A549 (cell line): ENCODE measurements around the gene CRK. TPM values are rescaled to one million over a fixed set of nuclear protein-coding genes. Genes with fewer than 3 reads are reported as not detected.

ENCODE experiments used
- ATAC-seq, 2 experiments: fragments of 200-7000 bp in 1 of 2; fragments of >200 bp in 1 of 2; cut with Nextera tagmentation in 1 of 2; cut with Tn5 transposase in 1 of 2; 3 replicates each; pipeline versions ENCODE4 v1.8.0 to v1.9.1; 2018 to 2020; ENCODE audit warnings: mild to moderate bottlenecking in 1 of 2, moderate library complexity in 1 of 2
- CTCF ChIA-PET: fragments of 300-600 bp; sonication (Branson Sonifier 250); formaldehyde crosslinking; extraction: SDS; loops from one replicate; lab custom pipeline; 2021; ENCODE audit warnings: antibody characterized with exemption, inconsistent platforms; lab: Yijun Ruan, JAX
- POLR2A ChIA-PET: fragments of 350-600 bp; formaldehyde crosslinking; extraction: SDS; loops from one replicate; lab custom pipeline; 2021; ENCODE audit warnings: antibody characterized with exemption, inconsistent platforms; lab: Yijun Ruan, JAX
- DNase-seq, 2 experiments: peaks; one replicate each; pipeline versions ENCODE4 v3.0.0 to v3.0.0-alpha.2; 2011 to 2016; ENCODE audit warnings: low read depth in 1 of 2, low spot score in 1 of 2
- FAIRE-seq: peaks from 2 replicates; lab custom pipeline; 2011; peaks lifted over from hg19 to GRCh38; lab: Jason Lieb, UNC
- H3K27ac ChIP-seq, 2 experiments: fragments of >200 bp; sonication (Bioruptor Twin); formaldehyde crosslinking; 3 replicates each; pipeline ENCODE4 v1.5.1; 2016 to 2017
- H3K4me1 ChIP-seq: fragments of >200 bp; sonication (Bioruptor Twin); formaldehyde crosslinking; 3 replicates; pipeline ENCODE4 v1.6.1; 2016
- H3K4me2 ChIP-seq: fragments of >200 bp; sonication (Bioruptor Twin); formaldehyde crosslinking; 3 replicates; pipeline ENCODE4 v1.6.1; 2016
- H3K4me3 ChIP-seq: fragments of >200 bp; sonication (Bioruptor Twin); formaldehyde crosslinking; 3 replicates; pipeline ENCODE4 v1.5.1; 2016
- H3K9me3 ChIP-seq: fragments of >200 bp; sonication (Bioruptor Twin); formaldehyde crosslinking; 3 replicates; pipeline ENCODE4 v1.6.1; 2016
- CBX2 ChIP-seq: fragments of 200-600 bp; sonication (generic); IDR thresholded peaks from 2 replicates; pipeline ENCODE4 v1.6.1; 2016; ENCODE audit warnings: low read depth, mild to moderate bottlenecking, borderline replicate concordance
- EHMT2 ChIP-seq: fragments of 200-600 bp; sonication (generic); IDR thresholded peaks from 2 replicates; pipeline ENCODE4 v1.6.1; 2016; ENCODE audit warnings: antibody characterized with exemption, low read depth, mild to moderate bottlenecking, moderate library complexity
- FOSL2 ChIP-seq, 2 experiments: fragments of 450-650 bp in 1 of 2; fragments of >200 bp in 1 of 2; sonication (Bioruptor Twin) in 1 of 2; formaldehyde crosslinking; IDR thresholded peaks; 2 replicates each; pipeline versions ENCODE4 v1.5.0 to v1.6.1; 2016 to 2020; ENCODE audit warnings: mild to moderate bottlenecking in 1 of 2, moderate library complexity in 1 of 2
- FOXS1 ChIP-seq: fragments of 250-450 bp; sonication (Bioruptor Pico); IDR thresholded peaks from 2 replicates; pipeline ENCODE4 v1.5.0; 2020; ENCODE audit warnings: mild to moderate bottlenecking, moderate library complexity
- HMGXB4 ChIP-seq: fragments of 250-450 bp; sonication (Bioruptor Pico); IDR thresholded peaks from 2 replicates; pipeline ENCODE4 v1.5.0; 2021; ENCODE audit warnings: mild to moderate bottlenecking, moderate library complexity, borderline replicate concordance
- HOXA7 ChIP-seq: fragments of 250-450 bp; sonication (Bioruptor Pico); IDR thresholded peaks from 2 replicates; pipeline ENCODE4 v1.5.0; 2020; ENCODE audit warnings: mild to moderate bottlenecking, moderate library complexity
- JUN ChIP-seq, 2 experiments: fragments of >200 bp; sonication (Bioruptor Twin); formaldehyde crosslinking; IDR thresholded peaks; 2 replicates in 1 of 2; 3 replicates in 1 of 2; pipeline ENCODE4 v1.6.1; 2016 to 2017
- KDM1A ChIP-seq: fragments of 200-600 bp; sonication (generic); IDR thresholded peaks from 2 replicates; pipeline ENCODE4 v1.6.1; 2016; ENCODE audit warnings: low read depth, mild to moderate bottlenecking
- MAX ChIP-seq: IDR thresholded peaks from 2 replicates; pipeline ENCODE4 v1.6.1; 2012
- NR3C1 ChIP-seq: fragments of >200 bp; sonication (Bioruptor Twin); formaldehyde crosslinking; IDR thresholded peaks from 3 replicates; pipeline ENCODE4 v1.6.1; 2017
- POLR2AphosphoS2 ChIP-seq: conservative IDR thresholded peaks from 2 replicates; pipeline ENCODE4 v1.6.1; 2012; ENCODE audit warnings: low read length, improper control_type of control experiment, inconsistent platforms
- ZNF302 ChIP-seq: fragments of 250-450 bp; sonication (Bioruptor Pico); IDR thresholded peaks from 2 replicates; pipeline ENCODE4 v1.9.0; 2021; ENCODE audit warnings: inconsistent platforms, mild to moderate bottlenecking, moderate library complexity
- WGBS: methylation state at CpG from one replicate; pipeline ENCODE4 v1.1.6; 2017; ENCODE audit errors: missing lambda C conversion rate; 5-methylcytosine and 5-hydroxymethylcytosine counted together
- polyA plus RNA-seq, 4 experiments: library from polyadenylated mRNA; depleted of rRNA in 3 of 4; stranded (reverse); fragments of >200 nt; fragmentation: RNase III in 1 of 4; extraction: RNeasy Plus Mini Kit Qiagen cat#74134 plus additional on column Dnase treatment in 1 of 4; gene quantifications; 2 replicates in 3 of 4; 3 replicates in 1 of 4; pipeline ENCODE4 v1.2.3, GENCODE V29; 2011 to 2017

Gene CRK
- polyA plus RNA-seq, 2 of the 4 experiments (the other 2 are of a cell fraction) = 76.5 to 124 TPM

DNA sequence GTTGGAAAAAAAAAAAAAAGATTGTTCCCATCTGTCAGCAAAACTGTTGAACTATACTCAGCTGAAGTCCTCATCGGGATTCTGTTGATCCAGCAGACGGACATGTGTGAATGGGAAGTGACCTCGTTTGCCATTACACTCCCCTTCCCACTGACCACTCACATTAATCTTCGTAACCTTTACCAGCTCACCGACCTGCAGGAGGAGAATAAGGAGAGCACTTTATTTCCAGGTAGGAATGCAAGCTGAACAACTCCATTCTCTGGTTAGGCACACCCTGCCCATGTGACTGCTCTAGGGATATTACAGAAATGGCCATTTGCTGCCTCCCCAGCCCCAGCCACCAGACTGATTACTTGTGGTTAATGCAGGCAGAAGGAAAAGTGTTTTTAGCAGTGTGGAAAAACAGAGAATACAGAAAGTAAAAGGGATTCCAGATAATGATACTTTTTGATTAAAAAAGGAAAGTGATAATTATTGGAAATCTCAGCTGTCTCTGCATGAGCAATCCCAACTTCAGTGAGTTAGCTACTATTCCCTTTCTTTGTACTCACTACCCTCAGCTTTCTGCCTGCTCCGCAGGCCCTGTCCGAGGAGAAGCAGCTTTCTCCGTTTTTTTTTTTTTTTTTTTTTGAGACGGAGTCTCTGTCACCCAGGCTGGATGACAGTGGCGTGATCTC is 32.4 kb downstream of the CRK start:
- WGBS = 71% methylated on average over 10 of the region's 10 CpGs
- no peak for DNase-seq
- H3K4me1 ChIP-seq = peaks cover 22% of the 10 kb centered on the region
- peak overlapping the region; percentile 2; the same call in 1 of the 3 replicates for H3K4me2 ChIP-seq
- ChIA-PET POLR2A (interaction anchor here (0.7 to 1.3 kb wide), 2 partner anchors 23 to 32 kb away, joined by 3 read pairs; partner anchors contain the start of gene YWHAE), CTCF (interaction anchor here (0.6 to 4.6 kb wide), 10 partner anchors 9 to 164 kb away, joined by 3 to 24 read pairs (median 4); no protein-coding TSS in a partner anchor)
- ATAC-seq = peak; percentile 35 to 37; a peak in 4 of 6 replicates
- no peaks in the 10 kb centered on the region for H3K9me3 ChIP-seq
- no peak for FAIRE-seq
- no peak overlapping the region; a peak in 1 of 6 replicates for H3K27ac ChIP-seq
- no peak overlapping the region for H3K4me3 ChIP-seq
- TF ChIP-seq HOXA7 = no peak
- no peak for TF ChIP-seq FOXS1 (CRISPR knock-in tag)
- TF ChIP-seq JUN (IDR thresholded peaks at IDR 0.05) = 0 out of 5 replicates have a peak, but pooled peaks of 1 of the 2 experiments have one; percentile 26
- TF ChIP-seq POLR2AphosphoS2 = no peak
- TF ChIP-seq KDM1A = no peak
- no peak for TF ChIP-seq NR3C1
- TF ChIP-seq, all 56 proteins: peak for 1

DNA sequence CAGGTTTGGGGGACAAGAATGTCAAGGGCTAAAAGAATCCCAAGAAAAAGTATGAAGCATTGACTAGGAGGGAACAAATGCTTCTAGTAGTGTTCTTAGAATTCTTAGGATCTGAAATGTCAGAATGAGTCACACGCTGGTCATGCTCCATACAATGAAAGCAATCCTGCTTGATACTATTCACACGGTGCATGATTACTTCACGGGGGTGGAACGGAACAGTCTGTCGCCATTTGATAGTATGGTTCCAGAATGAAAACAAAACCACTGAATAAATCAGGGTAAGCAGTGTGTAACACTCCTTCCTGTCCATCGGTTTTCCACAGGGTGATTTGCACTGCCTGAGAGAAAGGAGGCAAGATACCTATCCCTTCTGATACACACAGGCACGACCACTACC is 33.1 kb downstream of the CRK start:
- peak overlapping the region; percentile 9; the same call in 1 of the 3 replicates for H3K4me2 ChIP-seq
- ATAC-seq (peak; percentile 82 to 85), DNase-seq (peak; percentile 57 to 71), FAIRE-seq (peak; percentile 86)
- no peak overlapping the region for H3K4me3 ChIP-seq
- CTCF ChIA-PET = interaction anchor here (0.8 to 4.6 kb wide), 4 partner anchors 57 to 164 kb away, joined by 3 to 24 read pairs (median 3); no protein-coding TSS in a partner anchor
- H3K9me3 ChIP-seq = no peaks in the 10 kb centered on the region
- POLR2A ChIA-PET = no interaction called here
- H3K27ac ChIP-seq = no peak overlapping the region; a peak in 2 of 6 replicates
- TF ChIP-seq ZNF302 (CRISPR knock-in tag) = no peak
- 0 out of 2 replicates have a peak, but pooled peaks have one; percentile 28 for TF ChIP-seq MAX
- TF ChIP-seq FOSL2 (IDR thresholded peaks at IDR 0.05) = peak; percentile 49; the same call in 1 of the 2 replicates
- TF ChIP-seq FOSL2 (CRISPR knock-in tag; IDR thresholded peaks at IDR 0.05) = peak; percentile 81
- 36% methylated on average over 7 of the region's 7 CpGs for WGBS
- peaks cover 22% of the 10 kb centered on the region for H3K4me1 ChIP-seq

DNA sequence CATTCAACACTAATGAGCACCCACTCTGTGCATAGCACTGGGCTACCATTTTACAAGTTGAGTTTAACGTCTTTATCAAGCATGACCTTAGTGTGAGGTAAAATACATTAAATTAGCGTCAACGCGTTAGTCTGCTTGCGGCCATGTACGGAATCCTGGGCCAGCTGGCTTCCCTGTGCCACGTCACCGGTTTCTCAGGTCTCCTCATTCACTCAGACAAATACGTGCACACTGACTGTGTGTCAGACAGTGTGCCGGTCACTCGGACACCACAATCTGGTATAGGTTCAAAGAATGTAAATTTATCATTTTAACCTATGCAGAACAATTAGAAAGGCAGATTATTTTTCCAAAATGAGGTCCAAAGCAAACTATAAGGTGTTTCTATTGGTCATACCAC is 34.6 kb downstream of the CRK start:
- FAIRE-seq = no peak
- TF ChIP-seq EHMT2 (no peak), ZNF302 (CRISPR knock-in tag) (no peak)
- TF ChIP-seq, all 56 proteins: peak for 0
- ATAC-seq (no peak), DNase-seq (no peak)
- POLR2A ChIA-PET = interaction anchor here (0.6 kb wide), 1 partner anchor 95 kb away, joined by 6 read pairs; the partner anchor contains the start of gene INPP5K
- H3K4me2 ChIP-seq = no peak overlapping the region
- no peak overlapping the region for H3K27ac ChIP-seq
- no peaks in the 10 kb centered on the region for H3K9me3 ChIP-seq
- WGBS = 94% methylated on average over 11 of the region's 11 CpGs
- no peak overlapping the region for H3K4me3 ChIP-seq
- peaks cover 22% of the 10 kb centered on the region for H3K4me1 ChIP-seq
- CTCF ChIA-PET = interaction anchor here (1.0 kb wide), 1 partner anchor 192 kb away, joined by 3 read pairs; no protein-coding TSS in a partner anchor

DNA sequence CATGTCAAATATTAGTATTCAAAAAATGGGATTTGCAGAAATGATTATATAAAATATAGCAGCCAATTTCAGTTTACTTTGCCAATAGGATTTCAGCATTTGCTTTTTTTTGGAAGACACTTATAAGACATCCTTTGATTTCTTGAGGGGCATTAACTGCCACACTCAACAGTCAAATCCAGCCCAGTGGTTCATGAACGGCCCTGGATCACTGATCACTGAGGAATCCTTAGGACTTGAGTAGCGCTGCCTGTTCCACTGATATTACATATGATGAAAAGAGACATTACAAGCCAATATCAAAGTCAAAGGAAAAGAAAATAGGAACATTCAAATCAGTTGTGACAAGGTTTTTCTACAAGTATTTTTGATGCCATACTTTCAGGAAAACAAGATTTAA is 35.1 kb downstream of the CRK start:
- Histone ChIP-seq H3K4me2 (no peak overlapping the region), H3K4me1 (peaks cover 22% of the 10 kb centered on the region), H3K9me3 (no peaks in the 10 kb centered on the region)
- DNase-seq (no peak), FAIRE-seq (no peak)
- POLR2A ChIA-PET = no interaction called here
- TF ChIP-seq HMGXB4 (CRISPR knock-in tag) (no peak), CBX2 (no peak)
- TF ChIP-seq, all 56 proteins: peak for 0
- no peak for ATAC-seq
- 92% methylated on average over 2 of the region's 2 CpGs for WGBS
- H3K27ac ChIP-seq = no peak overlapping the region
- CTCF ChIA-PET = no interaction called here
- no peak overlapping the region for H3K4me3 ChIP-seq
